CD14-positive monocyte (primary cell): ENCODE results near the gene RDH14. TPM values are rescaled to one million over a fixed set of nuclear protein-coding genes. Genes with fewer than 3 reads are reported as not detected.

Experiments
- DNase-seq, 3 donors: peaks; one replicate each; pipeline ENCODE4 v3.0.0-alpha.2; 2011 to 2022
- H2AFZ ChIP-seq: 2 replicates; pipeline ENCODE4 v1.6.0; 2012; ENCODE audit warnings: mild to moderate bottlenecking, low read depth, low read length, inconsistent platforms; ENCODE audit not compliant: insufficient read depth, poor library complexity, severe bottlenecking
- H3K27ac ChIP-seq, 2 donors: 1 replicate in 1 of 2; 2 replicates in 1 of 2; pipeline ENCODE4 v1.5.1; 2012 to 2013; ENCODE audit warnings: low read length in 2 of 2, control low read depth in 1 of 2, inconsistent platforms in 1 of 2, low read depth in 1 of 2, mild to moderate bottlenecking in 1 of 2
- H3K27me3 ChIP-seq, 2 donors: one replicate each; pipeline versions ENCODE4 v1.6.0 to v1.6.1; 2011 to 2013; ENCODE audit warnings: low read length in 2 of 2; ENCODE audit not compliant: control insufficient read depth in 2 of 2, insufficient read depth in 2 of 2
- H3K36me3 ChIP-seq, 2 donors: replicated peaks in 1 of 2; 1 replicate in 1 of 2; 2 replicates in 1 of 2; pipeline versions ENCODE4 v1.5.1 to v1.6.1; 2012 to 2013; ENCODE audit warnings: low read length in 2 of 2, control low read depth in 1 of 2, inconsistent platforms in 1 of 2, mild to moderate bottlenecking in 1 of 2; ENCODE audit not compliant: insufficient read depth in 2 of 2, control insufficient read depth in 1 of 2
- H3K4me1 ChIP-seq, 2 donors: 1 replicate in 1 of 2; 2 replicates in 1 of 2; pipeline versions ENCODE4 v1.5.1 to v1.6.1; 2012 to 2013; ENCODE audit warnings: low read length in 2 of 2, control low read depth in 1 of 2, inconsistent platforms in 1 of 2, mild to moderate bottlenecking in 1 of 2, moderate library complexity in 1 of 2; ENCODE audit not compliant: insufficient read depth in 2 of 2, control insufficient read depth in 1 of 2
- H3K4me2 ChIP-seq: replicated peaks from 2 replicates; pipeline ENCODE3; 2012; ENCODE audit warnings: low read length, moderate library complexity, mild to moderate bottlenecking; ENCODE audit not compliant: poor library complexity, severe bottlenecking; ENCODE audit errors: extremely low read depth
- H3K4me3 ChIP-seq, 3 experiments: fragments of 200-600 bp in 1 of 3; sonication (generic) in 1 of 3; replicated peaks in 1 of 3; 1 replicate in 2 of 3; 2 replicates in 1 of 3; pipeline ENCODE4 v1.5.1; 2011 to 2013; ENCODE audit warnings: low read length in 3 of 3, mild to moderate bottlenecking in 3 of 3, control low read depth in 2 of 3, low read depth in 2 of 3, inconsistent platforms in 1 of 3, moderate library complexity in 1 of 3
- H3K79me2 ChIP-seq: 2 replicates; pipeline ENCODE4 v1.6.0; 2012; ENCODE audit warnings: mild to moderate bottlenecking, control low read depth, inconsistent platforms, low read length, moderate library complexity; ENCODE audit not compliant: insufficient read depth
- H3K9ac ChIP-seq: 2 replicates; pipeline ENCODE4 v1.6.0; 2017; ENCODE audit warnings: low read length, mild to moderate bottlenecking; ENCODE audit not compliant: insufficient read depth, poor library complexity, severe bottlenecking
- H3K9me3 ChIP-seq, 2 donors: replicated peaks in 1 of 2; 1 replicate in 1 of 2; 2 replicates in 1 of 2; pipeline versions ENCODE4 v1.5.1 to v1.6.1; 2012 to 2013; ENCODE audit warnings: low read length in 2 of 2, control low read depth in 1 of 2; ENCODE audit not compliant: control insufficient read depth in 1 of 2, insufficient read depth in 1 of 2
- H4K20me1 ChIP-seq: 2 replicates; pipeline ENCODE4 v1.6.0; 2012; ENCODE audit warnings: mild to moderate bottlenecking, low read length, control low read depth, moderate library complexity; ENCODE audit not compliant: insufficient read depth
- H3K27ac Mint-ChIP-seq, 7 donors: one replicate each; pipeline ENCODE4 v1.8.0; 2020; ENCODE audit warnings: mild to moderate bottlenecking in 7 of 7, mixed read lengths in 7 of 7, moderate library complexity in 6 of 7, inconsistent platforms in 2 of 7
- H3K27me3 Mint-ChIP-seq, 3 donors: one replicate each; pipeline ENCODE4 v1.8.0; 2021 to 2022; ENCODE audit warnings: low read depth in 3 of 3, mild to moderate bottlenecking in 3 of 3, mixed read lengths in 3 of 3, moderate library complexity in 3 of 3, inconsistent platforms in 1 of 3
- H3K36me3 Mint-ChIP-seq, 2 donors: one replicate each; pipeline ENCODE4 v1.8.0; 2020; ENCODE audit warnings: mixed read lengths in 2 of 2, inconsistent platforms in 1 of 2, mild to moderate bottlenecking in 1 of 2
- H3K4me1 Mint-ChIP-seq: one replicate; pipeline ENCODE4 v1.8.0; 2020; ENCODE audit warnings: mild to moderate bottlenecking, mixed read lengths
- H3K4me3 Mint-ChIP-seq, 2 donors: one replicate each; pipeline ENCODE4 v1.8.0; 2020; ENCODE audit warnings: mild to moderate bottlenecking in 2 of 2, mixed read lengths in 2 of 2, moderate library complexity in 1 of 2
- H3K9me3 Mint-ChIP-seq, 7 donors: one replicate each; pipeline ENCODE4 v1.8.0; 2020 to 2022; ENCODE audit warnings: mixed read lengths in 7 of 7, mild to moderate bottlenecking in 6 of 7, moderate library complexity in 6 of 7, inconsistent platforms in 2 of 7
- WGBS: methylation state at CpG from one replicate; pipeline ENCODE4 v1.1.5; 2013; ENCODE audit warnings: missing lambda C conversion rate; ENCODE audit not compliant: insufficient coverage; 5-methylcytosine and 5-hydroxymethylcytosine counted together
- intact Hi-C, 2 donors: fragments of 100-400 bp; cut with micrococcal nuclease; formaldehyde crosslinking; loops; one replicate each; pipeline versions ENCODE4 v1.15.0 to v1.15.1; 2023
- polyA plus RNA-seq, 3 donors: library from polyadenylated mRNA; depleted of rRNA in 1 of 3; unstranded in 2 of 3; stranded (reverse) in 1 of 3; fragments of 300-500 nt in 2 of 3; fragments of >200 nt in 1 of 3; fragmentation: Illumina TruSeq in 2 of 3; gene quantifications; 1 replicate in 2 of 3; 2 replicates in 1 of 3; pipeline ENCODE4 v1.2.3, GENCODE V29; 2012 to 2021
- TF ChIP-seq, protein P1 (sequence below): fragments of 200-600 bp; IDR thresholded peaks from one replicate; pipeline ENCODE4 v1.8.0; 2022; ENCODE audit warnings: antibody characterized with exemption, mild to moderate bottlenecking

RDH14 gene
- polyA plus RNA-seq, 3 donors = 5.5 to 16.3 (median 14.3) TPM

DNA sequence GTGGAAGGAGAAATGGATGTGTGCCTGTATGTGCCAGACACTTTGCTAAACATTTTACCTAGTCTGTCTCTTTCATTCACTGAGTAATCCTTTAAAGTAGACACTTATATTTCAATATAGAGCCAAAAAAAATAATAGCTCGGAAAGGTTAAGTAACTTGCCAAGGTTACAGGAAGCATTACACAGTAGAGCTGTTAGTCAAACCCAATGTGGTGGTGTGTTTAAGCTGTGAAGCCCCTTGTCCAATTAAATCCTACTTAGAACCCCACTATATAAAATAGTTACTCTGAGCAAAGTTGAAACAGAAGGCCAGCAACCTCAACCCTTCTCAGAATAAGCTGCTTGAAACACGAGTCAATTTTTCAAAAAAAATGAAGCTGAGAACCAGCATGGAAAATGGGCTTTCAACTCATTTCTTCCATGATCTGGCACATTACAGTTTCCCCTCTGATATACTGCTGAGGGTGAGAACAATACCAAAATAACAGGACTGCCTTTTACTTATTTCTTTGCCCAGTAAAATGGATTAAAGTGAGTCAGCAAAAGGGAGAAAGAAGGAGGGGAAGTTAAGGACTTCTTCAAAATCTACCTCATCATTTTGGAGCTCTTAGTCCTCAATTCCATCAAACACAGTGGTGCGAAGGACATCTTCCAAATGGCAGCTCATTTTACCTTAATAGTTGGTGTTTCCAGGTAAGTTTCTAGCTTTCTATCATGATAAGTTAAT is 7.9 kb downstream of the RDH14 start:
- WGBS = no CpG with 5 or more reads among the region's 3 CpGs
- Histone ChIP-seq H3K4me1 (no peaks in the 10 kb centered on the region), H3K27me3 (no peaks in the 10 kb centered on the region), H2AFZ (no peak overlapping the region), H3K4me2 (no peak overlapping the region), H3K79me2 (no peaks in the 10 kb centered on the region), H3K9me3 (no peaks in the 10 kb centered on the region), H4K20me1 (no peaks in the 10 kb centered on the region), H3K27ac (no peak overlapping the region), H3K36me3 (peaks cover 15 to 16% of the 10 kb centered on the region in 2 donors), H3K9ac (no peak overlapping the region), H3K4me3 (no peak overlapping the region)
- Mint-ChIP-seq H3K4me1 (peaks cover 1% of the 10 kb centered on the region), H3K9me3 (no peaks in the 10 kb centered on the region), H3K36me3 (peaks cover 18 to 22% of the 10 kb centered on the region in 2 donors), H3K27me3 (no peaks in the 10 kb centered on the region), H3K4me3 (no peak overlapping the region), H3K27ac (no peak overlapping the region)
- intact Hi-C loops = no loop called here
- TF ChIP-seq, protein P1, sequence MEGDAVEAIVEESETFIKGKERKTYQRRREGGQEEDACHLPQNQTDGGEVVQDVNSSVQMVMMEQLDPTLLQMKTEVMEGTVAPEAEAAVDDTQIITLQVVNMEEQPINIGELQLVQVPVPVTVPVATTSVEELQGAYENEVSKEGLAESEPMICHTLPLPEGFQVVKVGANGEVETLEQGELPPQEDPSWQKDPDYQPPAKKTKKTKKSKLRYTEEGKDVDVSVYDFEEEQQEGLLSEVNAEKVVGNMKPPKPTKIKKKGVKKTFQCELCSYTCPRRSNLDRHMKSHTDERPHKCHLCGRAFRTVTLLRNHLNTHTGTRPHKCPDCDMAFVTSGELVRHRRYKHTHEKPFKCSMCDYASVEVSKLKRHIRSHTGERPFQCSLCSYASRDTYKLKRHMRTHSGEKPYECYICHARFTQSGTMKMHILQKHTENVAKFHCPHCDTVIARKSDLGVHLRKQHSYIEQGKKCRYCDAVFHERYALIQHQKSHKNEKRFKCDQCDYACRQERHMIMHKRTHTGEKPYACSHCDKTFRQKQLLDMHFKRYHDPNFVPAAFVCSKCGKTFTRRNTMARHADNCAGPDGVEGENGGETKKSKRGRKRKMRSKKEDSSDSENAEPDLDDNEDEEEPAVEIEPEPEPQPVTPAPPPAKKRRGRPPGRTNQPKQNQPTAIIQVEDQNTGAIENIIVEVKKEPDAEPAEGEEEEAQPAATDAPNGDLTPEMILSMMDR = no peak
- DNase-seq = no peak

DNA sequence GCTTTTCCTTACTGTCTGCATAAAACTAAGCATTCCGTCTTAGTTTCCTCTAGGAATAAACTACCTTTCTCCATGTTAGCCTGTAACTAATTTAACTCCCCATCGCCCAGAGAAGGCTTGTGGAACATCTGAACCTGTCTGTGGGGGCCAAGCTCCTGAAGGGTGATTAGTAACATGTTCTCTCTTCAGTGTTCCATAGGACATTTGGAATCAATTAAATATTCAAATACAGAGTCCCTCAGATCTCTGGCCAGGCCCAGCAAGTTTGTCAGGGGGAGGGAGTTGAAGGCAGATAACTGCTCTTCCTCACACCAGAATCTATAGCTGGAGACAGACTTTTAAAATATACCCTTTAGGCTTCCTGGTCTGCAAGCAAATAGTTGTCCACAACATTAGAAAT is 8.8 kb downstream of the RDH14 start:
- Mint-ChIP-seq H3K36me3 (peaks cover 18 to 22% of the 10 kb centered on the region in 2 donors), H3K4me1 (peaks cover 1% of the 10 kb centered on the region), H3K27me3 (no peaks in the 10 kb centered on the region), H3K4me3 (no peak overlapping the region), H3K9me3 (no peaks in the 10 kb centered on the region), H3K27ac (no peak overlapping the region)
- Histone ChIP-seq H2AFZ (no peak overlapping the region), H3K27me3 (no peaks in the 10 kb centered on the region), H3K79me2 (no peaks in the 10 kb centered on the region), H4K20me1 (no peaks in the 10 kb centered on the region), H3K27ac (no peak overlapping the region), H3K4me2 (no peak overlapping the region), H3K9ac (no peak overlapping the region), H3K9me3 (no peaks in the 10 kb centered on the region), H3K4me1 (no peaks in the 10 kb centered on the region), H3K36me3 (peaks cover 15 to 16% of the 10 kb centered on the region in 2 donors), H3K4me3 (no peak overlapping the region)
- no CpG with 5 or more reads among the region's 2 CpGs for WGBS
- intact Hi-C loops = no loop called here
- TF ChIP-seq, protein P1 = no peak
- DNase-seq = no peak
